CD14-positive monocyte (primary cell): ENCODE measurements around the gene CCDC170. TPM values are rescaled to one million over a fixed set of nuclear protein-coding genes. Genes with fewer than 3 reads are reported as not detected.

Experiments used
- DNase-seq, 3 donors: peaks; one replicate each; pipeline ENCODE4 v3.0.0-alpha.2; 2011 to 2022
- H2AFZ ChIP-seq: 2 replicates; pipeline ENCODE4 v1.6.0; 2012; ENCODE audit warnings: mild to moderate bottlenecking, low read depth, low read length, inconsistent platforms; ENCODE audit not compliant: insufficient read depth, poor library complexity, severe bottlenecking
- H3K27ac ChIP-seq, 2 donors: 1 replicate in 1 of 2; 2 replicates in 1 of 2; pipeline ENCODE4 v1.5.1; 2012 to 2013; ENCODE audit warnings: low read length in 2 of 2, control low read depth in 1 of 2, inconsistent platforms in 1 of 2, low read depth in 1 of 2, mild to moderate bottlenecking in 1 of 2
- H3K27me3 ChIP-seq, 2 donors: one replicate each; pipeline versions ENCODE4 v1.6.0 to v1.6.1; 2011 to 2013; ENCODE audit warnings: low read length in 2 of 2; ENCODE audit not compliant: control insufficient read depth in 2 of 2, insufficient read depth in 2 of 2
- H3K36me3 ChIP-seq, 2 donors: replicated peaks in 1 of 2; 1 replicate in 1 of 2; 2 replicates in 1 of 2; pipeline versions ENCODE4 v1.5.1 to v1.6.1; 2012 to 2013; ENCODE audit warnings: low read length in 2 of 2, control low read depth in 1 of 2, inconsistent platforms in 1 of 2, mild to moderate bottlenecking in 1 of 2; ENCODE audit not compliant: insufficient read depth in 2 of 2, control insufficient read depth in 1 of 2
- H3K4me1 ChIP-seq, 2 donors: 1 replicate in 1 of 2; 2 replicates in 1 of 2; pipeline versions ENCODE4 v1.5.1 to v1.6.1; 2012 to 2013; ENCODE audit warnings: low read length in 2 of 2, control low read depth in 1 of 2, inconsistent platforms in 1 of 2, mild to moderate bottlenecking in 1 of 2, moderate library complexity in 1 of 2; ENCODE audit not compliant: insufficient read depth in 2 of 2, control insufficient read depth in 1 of 2
- H3K4me2 ChIP-seq: replicated peaks from 2 replicates; pipeline ENCODE3; 2012; ENCODE audit warnings: low read length, moderate library complexity, mild to moderate bottlenecking; ENCODE audit not compliant: poor library complexity, severe bottlenecking; ENCODE audit errors: extremely low read depth
- H3K4me3 ChIP-seq, 3 experiments: fragments of 200-600 bp in 1 of 3; sonication (generic) in 1 of 3; replicated peaks in 1 of 3; 1 replicate in 2 of 3; 2 replicates in 1 of 3; pipeline ENCODE4 v1.5.1; 2011 to 2013; ENCODE audit warnings: low read length in 3 of 3, mild to moderate bottlenecking in 3 of 3, control low read depth in 2 of 3, low read depth in 2 of 3, inconsistent platforms in 1 of 3, moderate library complexity in 1 of 3
- H3K79me2 ChIP-seq: 2 replicates; pipeline ENCODE4 v1.6.0; 2012; ENCODE audit warnings: mild to moderate bottlenecking, control low read depth, inconsistent platforms, low read length, moderate library complexity; ENCODE audit not compliant: insufficient read depth
- H3K9ac ChIP-seq: 2 replicates; pipeline ENCODE4 v1.6.0; 2017; ENCODE audit warnings: low read length, mild to moderate bottlenecking; ENCODE audit not compliant: insufficient read depth, poor library complexity, severe bottlenecking
- H3K9me3 ChIP-seq, 2 donors: replicated peaks in 1 of 2; 1 replicate in 1 of 2; 2 replicates in 1 of 2; pipeline versions ENCODE4 v1.5.1 to v1.6.1; 2012 to 2013; ENCODE audit warnings: low read length in 2 of 2, control low read depth in 1 of 2; ENCODE audit not compliant: control insufficient read depth in 1 of 2, insufficient read depth in 1 of 2
- H4K20me1 ChIP-seq: 2 replicates; pipeline ENCODE4 v1.6.0; 2012; ENCODE audit warnings: mild to moderate bottlenecking, low read length, control low read depth, moderate library complexity; ENCODE audit not compliant: insufficient read depth
- H3K27ac Mint-ChIP-seq, 7 donors: one replicate each; pipeline ENCODE4 v1.8.0; 2020; ENCODE audit warnings: mild to moderate bottlenecking in 7 of 7, mixed read lengths in 7 of 7, moderate library complexity in 6 of 7, inconsistent platforms in 2 of 7
- H3K27me3 Mint-ChIP-seq, 3 donors: one replicate each; pipeline ENCODE4 v1.8.0; 2021 to 2022; ENCODE audit warnings: low read depth in 3 of 3, mild to moderate bottlenecking in 3 of 3, mixed read lengths in 3 of 3, moderate library complexity in 3 of 3, inconsistent platforms in 1 of 3
- H3K36me3 Mint-ChIP-seq, 2 donors: one replicate each; pipeline ENCODE4 v1.8.0; 2020; ENCODE audit warnings: mixed read lengths in 2 of 2, inconsistent platforms in 1 of 2, mild to moderate bottlenecking in 1 of 2
- H3K4me1 Mint-ChIP-seq: one replicate; pipeline ENCODE4 v1.8.0; 2020; ENCODE audit warnings: mild to moderate bottlenecking, mixed read lengths
- H3K4me3 Mint-ChIP-seq, 2 donors: one replicate each; pipeline ENCODE4 v1.8.0; 2020; ENCODE audit warnings: mild to moderate bottlenecking in 2 of 2, mixed read lengths in 2 of 2, moderate library complexity in 1 of 2
- H3K9me3 Mint-ChIP-seq, 7 donors: one replicate each; pipeline ENCODE4 v1.8.0; 2020 to 2022; ENCODE audit warnings: mixed read lengths in 7 of 7, mild to moderate bottlenecking in 6 of 7, moderate library complexity in 6 of 7, inconsistent platforms in 2 of 7
- WGBS: methylation state at CpG from one replicate; pipeline ENCODE4 v1.1.5; 2013; ENCODE audit warnings: missing lambda C conversion rate; ENCODE audit not compliant: insufficient coverage; 5-methylcytosine and 5-hydroxymethylcytosine counted together
- intact Hi-C, 2 donors: fragments of 100-400 bp; cut with micrococcal nuclease; formaldehyde crosslinking; loops; one replicate each; pipeline versions ENCODE4 v1.15.0 to v1.15.1; 2023
- polyA plus RNA-seq, 3 donors: library from polyadenylated mRNA; depleted of rRNA in 1 of 3; unstranded in 2 of 3; stranded (reverse) in 1 of 3; fragments of 300-500 nt in 2 of 3; fragments of >200 nt in 1 of 3; fragmentation: Illumina TruSeq in 2 of 3; gene quantifications; 1 replicate in 2 of 3; 2 replicates in 1 of 3; pipeline ENCODE4 v1.2.3, GENCODE V29; 2012 to 2021
- TF ChIP-seq, protein P1 (sequence below): fragments of 200-600 bp; IDR thresholded peaks from one replicate; pipeline ENCODE4 v1.8.0; 2022; ENCODE audit warnings: antibody characterized with exemption, mild to moderate bottlenecking

The CCDC170 gene
- polyA plus RNA-seq, 3 donors: 4.2 to 7.0 (median 6.3) TPM

DNA sequence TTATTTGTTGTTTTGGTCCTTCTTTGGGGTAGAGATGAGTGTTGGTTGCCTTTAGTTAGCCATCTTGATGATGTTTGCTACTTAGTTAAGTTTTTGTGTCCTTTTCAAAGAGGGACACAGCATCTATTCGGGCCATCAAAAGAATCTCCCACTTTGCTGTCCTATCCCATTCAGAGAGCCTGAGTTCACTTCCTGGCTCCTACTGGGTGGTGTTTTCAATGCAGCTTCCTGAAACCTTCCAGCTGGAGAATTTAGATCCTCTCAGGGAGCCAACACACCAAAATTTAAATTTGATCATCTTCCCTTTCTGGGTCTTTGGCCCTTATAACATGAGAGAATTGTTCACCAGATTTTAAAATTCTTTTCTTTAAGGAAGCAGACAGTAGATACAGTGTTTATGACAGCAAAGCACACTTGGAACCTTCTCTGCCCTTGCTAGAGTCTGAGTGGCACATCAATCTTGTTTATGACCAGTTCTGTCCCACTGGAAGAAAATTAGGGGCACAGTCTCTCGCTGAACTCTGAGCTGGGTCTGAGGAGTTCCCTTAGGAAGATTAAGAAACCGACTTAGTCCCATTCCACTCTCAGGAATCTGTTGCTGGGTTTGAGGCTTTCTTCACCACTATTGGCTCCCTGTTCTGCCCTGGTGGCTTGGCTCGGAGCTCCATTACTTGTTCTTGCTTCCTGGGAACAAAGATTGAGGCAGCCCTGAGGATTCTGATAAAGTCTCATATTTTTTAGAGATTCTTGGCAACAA lies 115.5 kb downstream of the CCDC170 start:
- WGBS: 84% methylated on average over 3 of the region's 4 CpGs
- Mint-ChIP-seq H3K27ac (no peak overlapping the region), H3K27me3 (peaks cover 0 to 1% (median 0%) of the 10 kb centered on the region in 3 donors), H3K4me1 (peaks cover 7% of the 10 kb centered on the region), H3K4me3 (no peak overlapping the region), H3K9me3 (peaks cover 0 to 10% (median 7%) of the 10 kb centered on the region in 7 donors), H3K36me3 (peaks cover 0 to 5% of the 10 kb centered on the region in 2 donors)
- Histone ChIP-seq H3K4me3 (no peak overlapping the region), H3K9me3 (no peaks in the 10 kb centered on the region), H3K4me1 (no peaks in the 10 kb centered on the region), H3K27me3 (no peaks in the 10 kb centered on the region), H3K27ac (no peak overlapping the region), H3K36me3 (no peaks in the 10 kb centered on the region), H2AFZ (no peak overlapping the region), H3K4me2 (no peak overlapping the region), H3K9ac (no peak overlapping the region), H3K79me2 (no peaks in the 10 kb centered on the region), H4K20me1 (no peaks in the 10 kb centered on the region)
- TF ChIP-seq, protein P1, sequence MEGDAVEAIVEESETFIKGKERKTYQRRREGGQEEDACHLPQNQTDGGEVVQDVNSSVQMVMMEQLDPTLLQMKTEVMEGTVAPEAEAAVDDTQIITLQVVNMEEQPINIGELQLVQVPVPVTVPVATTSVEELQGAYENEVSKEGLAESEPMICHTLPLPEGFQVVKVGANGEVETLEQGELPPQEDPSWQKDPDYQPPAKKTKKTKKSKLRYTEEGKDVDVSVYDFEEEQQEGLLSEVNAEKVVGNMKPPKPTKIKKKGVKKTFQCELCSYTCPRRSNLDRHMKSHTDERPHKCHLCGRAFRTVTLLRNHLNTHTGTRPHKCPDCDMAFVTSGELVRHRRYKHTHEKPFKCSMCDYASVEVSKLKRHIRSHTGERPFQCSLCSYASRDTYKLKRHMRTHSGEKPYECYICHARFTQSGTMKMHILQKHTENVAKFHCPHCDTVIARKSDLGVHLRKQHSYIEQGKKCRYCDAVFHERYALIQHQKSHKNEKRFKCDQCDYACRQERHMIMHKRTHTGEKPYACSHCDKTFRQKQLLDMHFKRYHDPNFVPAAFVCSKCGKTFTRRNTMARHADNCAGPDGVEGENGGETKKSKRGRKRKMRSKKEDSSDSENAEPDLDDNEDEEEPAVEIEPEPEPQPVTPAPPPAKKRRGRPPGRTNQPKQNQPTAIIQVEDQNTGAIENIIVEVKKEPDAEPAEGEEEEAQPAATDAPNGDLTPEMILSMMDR: no peak
- intact Hi-C loops: no loop called here
- DNase-seq: no peak

GRCh38 chr6:151610326-151610725 lies 116.5 kb downstream of the CCDC170 start:
- no peak for DNase-seq
- TF ChIP-seq, protein P1: no peak
- Histone ChIP-seq H3K9me3 (no peaks in the 10 kb centered on the region), H2AFZ (no peak overlapping the region), H3K36me3 (no peaks in the 10 kb centered on the region), H3K9ac (no peak overlapping the region), H3K4me3 (no peak overlapping the region), H3K79me2 (no peaks in the 10 kb centered on the region), H4K20me1 (no peaks in the 10 kb centered on the region), H3K27ac (no peak overlapping the region), H3K4me2 (no peak overlapping the region), H3K27me3 (no peaks in the 10 kb centered on the region), H3K4me1 (no peaks in the 10 kb centered on the region)
- H3K27ac Mint-ChIP-seq: no peak overlapping the region
- intact Hi-C loops: no loop called here
- no peak overlapping the region for H3K4me3 Mint-ChIP-seq
- H3K4me1 Mint-ChIP-seq: peaks cover 2% of the 10 kb centered on the region
- WGBS: no CpG with 5 or more reads among the region's 1 CpG
- H3K27me3 Mint-ChIP-seq: peaks cover 0 to 1% (median 0%) of the 10 kb centered on the region in 3 donors
- H3K9me3 Mint-ChIP-seq: peaks cover 0 to 10% (median 7%) of the 10 kb centered on the region in 7 donors
- peaks cover 0 to 6% of the 10 kb centered on the region in 2 donors for H3K36me3 Mint-ChIP-seq
